HG03280 (cell line): Measurements from ENCODE around the gene PLPPR4.

Experiments used
- ATAC-seq: cut with Tn5 transposase; IDR thresholded peaks from one replicate; pipeline ENCODE4 v1.9.1; 2021; ENCODE audit warnings: mild to moderate bottlenecking, moderate library complexity; ENCODE audit not compliant: unreplicated experiment

Gene PLPPR4

DNA sequence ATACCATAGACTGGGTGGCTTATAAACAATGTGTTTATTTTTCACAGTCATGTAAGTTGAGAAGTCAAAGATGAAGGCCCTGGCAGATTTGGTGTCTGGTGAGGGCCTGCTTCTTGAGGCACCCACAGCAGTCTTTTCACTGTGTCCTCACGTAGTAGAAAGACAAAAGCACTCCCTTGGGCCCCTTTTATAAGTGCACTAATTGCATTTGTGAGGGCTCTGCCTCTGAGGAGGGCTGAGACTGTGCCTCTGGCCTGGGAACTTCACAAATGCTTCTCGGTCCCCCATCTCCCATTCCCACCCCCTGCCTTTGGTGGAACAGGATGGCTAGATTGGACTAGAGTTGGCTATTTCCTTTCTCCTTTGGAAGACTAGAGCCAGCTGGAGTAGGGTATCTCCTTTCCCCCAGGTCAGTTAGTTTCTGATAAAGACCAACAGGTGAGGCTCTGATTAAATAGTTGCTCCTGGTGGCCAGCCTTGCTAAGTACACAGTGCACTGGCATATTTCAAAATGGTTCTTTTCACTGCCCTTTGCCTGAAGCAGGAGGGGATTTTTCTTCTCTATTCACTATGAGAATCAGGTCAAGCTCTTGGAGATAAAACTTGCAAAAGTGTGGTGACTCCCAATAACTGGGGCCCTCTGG lies 82.9 kb downstream of the PLPPR4 start:
- ATAC-seq, result no peak

DNA sequence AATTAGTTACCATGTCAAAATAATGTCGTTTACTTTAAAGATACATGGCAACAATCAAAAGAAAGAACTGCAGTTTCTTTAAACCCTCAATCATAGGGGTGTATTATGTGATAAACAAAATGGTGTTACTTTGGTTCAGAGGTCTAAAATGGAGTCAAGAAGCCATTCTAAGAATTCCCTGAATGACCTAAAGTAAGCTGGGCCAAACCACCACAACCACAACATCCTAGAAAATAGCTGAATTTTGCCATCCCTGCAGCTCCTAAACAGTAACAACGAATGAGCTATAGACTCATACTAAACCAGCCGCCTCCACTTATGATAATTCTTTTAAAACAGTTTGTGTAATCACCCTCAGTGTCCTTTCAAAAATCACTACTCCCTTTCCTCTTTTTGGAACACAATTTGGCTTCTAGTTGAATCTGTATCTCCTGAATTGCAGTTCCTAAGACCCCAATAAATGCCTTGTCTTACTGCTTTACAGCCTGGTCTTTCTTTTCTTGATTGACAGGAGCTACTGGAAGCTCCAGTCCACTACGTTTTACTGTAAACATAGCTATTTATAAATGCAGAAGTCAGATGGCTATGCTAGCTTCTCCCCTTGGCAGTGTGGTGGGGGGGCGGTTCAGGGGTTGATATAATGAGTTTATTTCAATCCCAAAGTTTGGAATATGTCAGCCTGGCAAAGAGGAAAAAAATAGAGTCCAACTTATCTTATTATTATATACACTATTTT lies 84.3 kb downstream of the PLPPR4 start:
- ATAC-seq, result no peak

DNA sequence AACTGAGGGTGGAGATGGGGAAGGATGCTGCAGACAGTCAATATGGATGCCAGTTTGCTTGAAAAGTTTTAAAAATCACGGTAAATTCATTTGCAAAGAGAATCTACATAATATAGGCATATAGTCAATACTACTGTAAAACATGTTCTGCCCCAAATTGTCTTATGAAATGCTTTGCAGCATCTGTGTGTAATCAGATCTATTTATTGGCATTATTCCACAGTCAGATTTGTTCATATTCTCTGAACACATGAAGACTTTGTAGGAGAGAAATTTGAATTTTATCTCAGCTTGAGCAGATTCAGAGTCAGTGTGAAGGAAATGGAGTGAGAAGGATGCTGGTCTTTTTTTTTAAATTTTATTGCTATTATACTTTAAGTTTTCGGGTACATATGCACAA lies 88.5 kb downstream of the PLPPR4 start:
- no peak for ATAC-seq

DNA sequence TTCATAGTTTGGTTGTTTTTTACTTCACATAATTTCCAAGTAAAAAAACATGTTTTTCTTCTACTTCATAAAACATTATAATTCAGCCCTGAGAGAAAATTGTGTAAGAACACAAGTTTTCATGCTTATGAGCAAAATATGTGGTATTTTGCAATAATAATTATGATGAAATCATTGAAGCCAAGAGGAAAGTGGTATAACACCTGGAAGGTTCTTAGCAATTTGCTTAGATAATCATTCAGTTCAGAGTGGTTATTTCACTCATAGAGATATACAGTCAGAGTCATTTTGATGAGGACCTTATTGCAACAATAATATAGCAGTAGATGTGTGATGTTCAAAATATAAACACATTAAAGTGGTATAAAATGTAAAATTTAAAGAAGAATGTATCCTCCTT lies 94.5 kb downstream of the PLPPR4 start:
- ATAC-seq, result no peak
